Neuronal stem cell (in vitro differentiated cells): ENCODE data around the gene PGRMC1.
"Not testable (repeated sequence)": the region's sequence is repeated elsewhere in the genome, so short reads cannot be mapped to it uniquely, and the experiment has no call there.

ENCODE experiments used
- DNase-seq: peaks from one replicate; pipeline ENCODE4 v3.0.0-alpha.2; 2013; ENCODE audit warnings: low spot score
- H2AFZ ChIP-seq: one replicate; pipeline ENCODE4 v1.6.1; 2013; ENCODE audit warnings: mild to moderate bottlenecking, low read length, inconsistent platforms
- H2AK5ac ChIP-seq: 2 replicates; pipeline ENCODE4 v1.6.1; 2013; ENCODE audit warnings: low read depth, mild to moderate bottlenecking, inconsistent platforms, low read length, moderate library complexity, mixed read lengths
- H2BK120ac ChIP-seq: 2 replicates; pipeline ENCODE4 v1.6.1; 2013; ENCODE audit warnings: low read depth, mild to moderate bottlenecking, inconsistent platforms, low read length, moderate library complexity, mixed read lengths
- H2BK12ac ChIP-seq: one replicate; pipeline ENCODE4 v1.6.1; 2013; ENCODE audit warnings: low read length, inconsistent platforms
- H2BK15ac ChIP-seq: 2 replicates; pipeline ENCODE4 v1.6.1; 2013; ENCODE audit warnings: mild to moderate bottlenecking, low read length, inconsistent platforms, mixed read lengths
- H2BK5ac ChIP-seq: one replicate; pipeline ENCODE4 v1.6.1; 2013; ENCODE audit warnings: inconsistent platforms, mild to moderate bottlenecking, low read length, moderate library complexity
- H3K14ac ChIP-seq: one replicate; pipeline ENCODE4 v1.6.1; 2013; ENCODE audit warnings: low read length, inconsistent platforms
- H3K18ac ChIP-seq: 2 replicates; pipeline ENCODE4 v1.6.1; 2013; ENCODE audit warnings: low read length, inconsistent platforms
- H3K23ac ChIP-seq: 2 replicates; pipeline ENCODE4 v1.6.1; 2013; ENCODE audit warnings: low read depth, mild to moderate bottlenecking, mixed read lengths, low read length, inconsistent platforms; ENCODE audit not compliant: poor library complexity
- H3K27ac ChIP-seq: replicated peaks from 3 replicates; pipeline ENCODE4 v1.5.1; 2013; ENCODE audit warnings: low read length, inconsistent platforms
- H3K27me3 ChIP-seq, 3 experiments: 2 replicates each; pipeline ENCODE4 v1.6.1; 2013; ENCODE audit warnings: low read length in 3 of 3, mild to moderate bottlenecking in 2 of 3, inconsistent platforms in 1 of 3, low read depth in 1 of 3, mixed read lengths in 1 of 3, moderate library complexity in 1 of 3; ENCODE audit not compliant: control insufficient read depth in 3 of 3, insufficient read depth in 3 of 3
- H3K36me3 ChIP-seq, 2 donors: replicated peaks in 1 of 2; 2 replicates each; pipeline ENCODE4 v1.6.1; 2013; ENCODE audit warnings: low read length in 2 of 2; ENCODE audit not compliant: control insufficient read depth in 2 of 2, insufficient read depth in 2 of 2
- H3K4ac ChIP-seq: 2 replicates; pipeline ENCODE4 v1.6.1; 2013; ENCODE audit warnings: inconsistent platforms, mild to moderate bottlenecking, low read length, moderate library complexity
- H3K4me1 ChIP-seq, 2 donors: 1 replicate in 1 of 2; 2 replicates in 1 of 2; pipeline ENCODE4 v1.6.1; 2013; ENCODE audit warnings: low read length in 2 of 2, low read depth in 1 of 2; ENCODE audit not compliant: control insufficient read depth in 2 of 2, insufficient read depth in 1 of 2
- H3K4me2 ChIP-seq: one replicate; pipeline ENCODE4 v1.6.1; 2013; ENCODE audit warnings: mild to moderate bottlenecking, low read length, inconsistent platforms; ENCODE audit not compliant: insufficient read depth, poor library complexity, severe bottlenecking
- H3K4me3 ChIP-seq, 2 donors: 2 replicates each; pipeline ENCODE4 v1.5.1; 2013; ENCODE audit warnings: low read length in 2 of 2, mild to moderate bottlenecking in 2 of 2, inconsistent platforms in 1 of 2, moderate library complexity in 1 of 2
- H3K79me1 ChIP-seq: one replicate; pipeline ENCODE4 v1.6.1; 2013; ENCODE audit warnings: low read depth, mild to moderate bottlenecking, inconsistent platforms, low read length, moderate library complexity
- H3K9ac ChIP-seq: one replicate; pipeline ENCODE4 v1.6.1; 2013; ENCODE audit warnings: mild to moderate bottlenecking, low read depth, low read length, inconsistent platforms; ENCODE audit not compliant: poor library complexity
- H3K9me3 ChIP-seq, 2 donors: replicated peaks in 1 of 2; 2 replicates each; pipeline versions ENCODE3 to v1.6.1; 2013; ENCODE audit warnings: low read length in 2 of 2, mild to moderate bottlenecking in 2 of 2, inconsistent platforms in 1 of 2, low read depth in 1 of 2, mixed read lengths in 1 of 2, moderate library complexity in 1 of 2; ENCODE audit not compliant: control insufficient read depth in 2 of 2, insufficient read depth in 1 of 2
- H4K8ac ChIP-seq: one replicate; pipeline ENCODE4 v1.6.1; 2013; ENCODE audit warnings: low read depth, mild to moderate bottlenecking, inconsistent platforms, low read length, moderate library complexity
- H4K91ac ChIP-seq: one replicate; pipeline ENCODE4 v1.6.1; 2013; ENCODE audit warnings: low read length, low read depth, mild to moderate bottlenecking, inconsistent platforms; ENCODE audit not compliant: poor library complexity
- WGBS, 2 donors: extraction: QIAGEN DNeasy Blood & Tissue Kit; methylation state at CpG; one replicate each; pipeline ENCODE4 v1.1.7; 2013; ENCODE audit warnings: missing lambda C conversion rate in 2 of 2, mixed read lengths in 1 of 2; ENCODE audit not compliant: insufficient read length in 2 of 2, insufficient replicate concordance in 1 of 2; ENCODE audit errors: extremely low coverage in 2 of 2; 5-methylcytosine and 5-hydroxymethylcytosine counted together

The PGRMC1 gene

DNA sequence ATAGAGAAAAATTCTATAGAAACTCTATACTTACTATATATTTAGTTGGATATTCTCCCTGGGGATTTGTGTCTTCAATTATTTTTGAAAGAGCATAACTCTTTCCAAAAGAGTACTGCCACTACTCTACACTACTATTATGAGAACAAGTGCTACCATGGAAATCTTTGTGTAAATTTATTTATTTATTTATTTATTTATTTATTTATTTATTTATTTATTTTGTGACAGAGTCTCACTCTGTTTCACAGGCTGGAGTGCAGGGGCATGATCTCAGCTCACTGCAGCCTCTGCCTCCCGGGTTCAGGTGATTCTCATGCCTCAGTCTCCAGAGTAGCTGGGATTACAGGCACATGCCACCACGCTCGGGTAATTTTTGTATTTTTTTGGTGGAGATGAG, 31.0 kb downstream of the PGRMC1 start:
- H3K4me2 ChIP-seq, H3K9ac ChIP-seq, H3K4me3 ChIP-seq, H2BK12ac ChIP-seq, H4K8ac ChIP-seq, H3K9me3 ChIP-seq, H2AFZ ChIP-seq, H3K79me1 ChIP-seq, H3K36me3 ChIP-seq, H2BK15ac ChIP-seq, H3K4me1 ChIP-seq, H4K91ac ChIP-seq, H3K4ac ChIP-seq, H2BK120ac ChIP-seq, H3K18ac ChIP-seq, H3K27ac ChIP-seq, H2BK5ac ChIP-seq, H3K14ac ChIP-seq, H2AK5ac ChIP-seq, H3K23ac ChIP-seq, DNase-seq: not testable (repeated sequence)
- no CpG with 5 or more reads among the region's 3 CpGs for WGBS, 2 donors
- peaks cover 0 to 14% (median 0%) of the 10 kb centered on the region in 3 experiments for H3K27me3 ChIP-seq

- peaks cover 0 to 2% of the 10 kb centered on the region in 2 donors for H3K4me1 ChIP-seq
These were observed 36.9 kb downstream of the PGRMC1 start for GRCh38 chrX:119272882-119273419.

GRCh38 chrX:119273420-119274192, 37.5 kb downstream of the PGRMC1 start:
- H4K91ac ChIP-seq = no peak overlapping the region
- no peaks in the 10 kb centered on the region for H3K79me1 ChIP-seq
- no peak overlapping the region for H2BK12ac ChIP-seq
- no peaks in the 10 kb centered on the region for H3K36me3 ChIP-seq
- no peak overlapping the region for H3K9ac ChIP-seq
- no peak overlapping the region for H4K8ac ChIP-seq
- H2AFZ ChIP-seq = peak overlapping the region; percentile 64
- no peak overlapping the region for H3K27ac ChIP-seq
- no peak overlapping the region for H2BK15ac ChIP-seq
- H3K9me3 ChIP-seq = peaks cover 3 to 16% of the 10 kb centered on the region in 2 donors
- no peak overlapping the region for H3K4ac ChIP-seq
- H3K4me3 ChIP-seq = peak overlapping the region in 1 of 2 donors; percentile 73
- H3K18ac ChIP-seq = no peak overlapping the region
- no peak overlapping the region for H3K14ac ChIP-seq
- peaks cover 0 to 2% of the 10 kb centered on the region in 2 donors for H3K4me1 ChIP-seq
- H3K4me2 ChIP-seq = peak overlapping the region; percentile 40
- H3K23ac ChIP-seq = no peak overlapping the region
- H2AK5ac ChIP-seq = no peak overlapping the region
- H2BK120ac ChIP-seq = no peak overlapping the region
- no CpG with 5 or more reads among the region's 61 CpGs for WGBS, 2 donors
- DNase-seq = peak; percentile 32
- peaks cover 3 to 44% (median 17%) of the 10 kb centered on the region in 3 experiments for H3K27me3 ChIP-seq
- no peak overlapping the region for H2BK5ac ChIP-seq

More at GRCh38 chrX:119272882-119273419, 36.9 kb downstream of the PGRMC1 start:
- Histone ChIP-seq H3K18ac (no peak overlapping the region), H2BK5ac (no peak overlapping the region), H2BK15ac (no peak overlapping the region), H2AFZ (peak overlapping the region; percentile 64), H3K79me1 (no peaks in the 10 kb centered on the region), H3K27ac (no peak overlapping the region), H3K14ac (no peak overlapping the region), H3K36me3 (no peaks in the 10 kb centered on the region), H3K4me2 (peak overlapping the region; percentile 40), H2BK12ac (no peak overlapping the region), H2AK5ac (no peak overlapping the region), H3K9me3 (peaks cover 3 to 16% of the 10 kb centered on the region in 2 donors), H3K27me3 (peaks cover 3 to 44% (median 17%) of the 10 kb centered on the region in 3 experiments), H3K4me3 (peak overlapping the region in 1 of 2 donors; percentile 73), H3K23ac (no peak overlapping the region), H4K8ac (no peak overlapping the region), H4K91ac (no peak overlapping the region), H3K9ac (no peak overlapping the region), H3K4ac (no peak overlapping the region), H2BK120ac (no peak overlapping the region)
- DNase-seq = no peak
- WGBS, 2 donors = no CpG with 5 or more reads among the region's 42 CpGs

GRCh38 chrX:119282347-119282746, 46.3 kb downstream of the PGRMC1 start:
- DNase-seq, H3K4ac ChIP-seq, H2BK120ac ChIP-seq, H3K4me2 ChIP-seq, H3K4me3 ChIP-seq, H3K23ac ChIP-seq, H2BK12ac ChIP-seq, H4K8ac ChIP-seq, H2BK5ac ChIP-seq, H3K27ac ChIP-seq, H2BK15ac ChIP-seq, H4K91ac ChIP-seq, H3K79me1 ChIP-seq, H3K36me3 ChIP-seq, H3K9me3 ChIP-seq, H3K18ac ChIP-seq, H3K4me1 ChIP-seq, H3K14ac ChIP-seq, H2AK5ac ChIP-seq, H3K9ac ChIP-seq, H2AFZ ChIP-seq: not testable (repeated sequence)
- H3K27me3 ChIP-seq = peaks cover 0 to 14% (median 0%) of the 10 kb centered on the region in 3 experiments
- WGBS, 2 donors = no CpG with 5 or more reads among the region's 4 CpGs
